Skin of body (tissue), 3 donors: ENCODE results near the gene LTA. TPM values are rescaled to one million over a fixed set of nuclear protein-coding genes. Genes with fewer than 3 reads are reported as not detected.

ENCODE experiments used
- DNase-seq: peaks from one replicate; lab custom pipeline; 2025; lab: John Stamatoyannopoulos, UW
- small RNA-seq: library from RNA; depleted of rRNA; stranded (forward); fragments of <200 nt; gene quantifications from one replicate; pipeline ENCODE3, GENCODE V24; 2014; ENCODE audit warnings: low replicate concordance
- total RNA-seq: library from RNA; depleted of rRNA; stranded (reverse); fragments of >200 nt; gene quantifications from one replicate; pipeline ENCODE4 v1.2.3, GENCODE V29; 2014

Gene LTA
- total RNA-seq, 1 donor from 2014 or later: not detected

DNA sequence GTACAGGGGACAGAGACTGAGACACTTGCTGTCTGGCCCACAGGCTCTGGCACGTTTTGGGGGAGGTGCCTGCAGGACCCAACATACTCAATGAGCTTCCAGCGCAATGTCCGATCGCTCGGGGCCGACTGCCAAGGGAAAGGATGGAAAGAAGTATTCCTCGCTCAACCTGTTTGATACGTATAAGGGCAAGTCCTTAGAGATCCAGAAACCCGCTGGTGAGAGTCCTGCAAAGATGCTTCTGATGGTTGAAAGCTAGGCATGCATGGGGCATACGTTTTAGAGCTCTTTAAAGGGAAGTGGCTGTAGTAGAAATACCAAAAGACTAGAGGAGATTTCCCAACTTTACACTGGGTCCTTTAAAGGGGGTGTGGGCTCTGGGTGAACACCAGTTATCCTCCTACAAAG, 50.6 kb downstream of the LTA start:
- no peak for DNase-seq

Small RNA genes within 50 kb of the gene (small RNA-seq; reads per million reads assigned to genes)
- gene SNORA38: 3.9 reads per million, percentile 90 among the genes with 10 or more reads in this experiment
- gene SNORD117: 435 reads per million, percentile 98 among the genes with 10 or more reads in this experiment
- not detected for gene SNORD84
- not detected for gene UQCRHP1

Other genes with a start within 250 kb of the LTA start
- 155 TPM for gene HLA-B, start 215.1 kb upstream of the LTA start, total RNA-seq
- gene MICA, start 168.7 kb upstream of the LTA start, total RNA-seq: 7.0 TPM
- gene MICB, start 74.1 kb upstream of the LTA start, total RNA-seq: 1.2 TPM
- not detected for gene MCCD1, start 43.3 kb upstream of the LTA start, total RNA-seq
- 267 TPM for gene DDX39B, start 30.3 kb upstream of the LTA start, total RNA-seq
- gene ATP6V1G2, start 25.7 kb upstream of the LTA start, total RNA-seq: 1.4 TPM
- gene NFKBIL1, start 24.7 kb upstream of the LTA start, total RNA-seq: 12.1 TPM
- gene TNF, start 3.3 kb downstream of the LTA start, total RNA-seq: 1.9 TPM
- 1.6 TPM for gene LTB, start 10.1 kb downstream of the LTA start, total RNA-seq
- gene LST1, start 14.0 kb downstream of the LTA start, total RNA-seq: 7.6 TPM
- gene NCR3, start 20.7 kb downstream of the LTA start, total RNA-seq: not detected
- 23.8 TPM for gene AIF1, start 42.9 kb downstream of the LTA start, total RNA-seq
- gene PRRC2A, start 48.4 kb downstream of the LTA start, total RNA-seq: 49.6 TPM
- 101 TPM for gene BAG6, start 80.4 kb downstream of the LTA start, total RNA-seq
- gene APOM, start 83.6 kb downstream of the LTA start, total RNA-seq: 1.2 TPM
- gene C6orf47, start 88.5 kb downstream of the LTA start, total RNA-seq: 14.1 TPM
- 8.2 TPM for gene GPANK1, start 92.7 kb downstream of the LTA start, total RNA-seq
- gene CSNK2B, start 93.8 kb downstream of the LTA start, total RNA-seq: 75.8 TPM
- gene LY6G5B, start 97.7 kb downstream of the LTA start, total RNA-seq: 4.0 TPM
- gene LY6G5C, start 108.8 kb downstream of the LTA start, total RNA-seq: not detected
- gene ABHD16A, start 131.0 kb downstream of the LTA start, total RNA-seq: 36.0 TPM
- not detected for gene LY6G6F, start 134.6 kb downstream of the LTA start, total RNA-seq
- 10.3 TPM for gene LY6G6D, start 143.1 kb downstream of the LTA start, total RNA-seq
- 20.4 TPM for gene LY6G6C, start 149.5 kb downstream of the LTA start, total RNA-seq
- gene MPIG6B, start 151.1 kb downstream of the LTA start, total RNA-seq: 0.59 TPM
- 62.2 TPM for gene DDAH2, start 157.0 kb downstream of the LTA start, total RNA-seq
- gene CLIC1, start 164.2 kb downstream of the LTA start, total RNA-seq: 185 TPM
- gene MSH5, start 167.7 kb downstream of the LTA start, total RNA-seq: 9.1 TPM
- 3.9 TPM for gene SAPCD1, start 190.4 kb downstream of the LTA start, total RNA-seq
- gene VWA7, start 205.0 kb downstream of the LTA start, total RNA-seq: 0.99 TPM
- 29.1 TPM for gene VARS1, start 223.5 kb downstream of the LTA start, total RNA-seq
- gene LSM2, start 234.7 kb downstream of the LTA start, total RNA-seq: 21.0 TPM
- gene HSPA1L, start 243.0 kb downstream of the LTA start, total RNA-seq: 1.8 TPM
- 213 TPM for gene HSPA1A, start 243.3 kb downstream of the LTA start, total RNA-seq